HG03280 (cell line): ENCODE measurements around the gene THSD4.
"Not testable (repeated sequence)": the region's sequence is repeated elsewhere in the genome, so short reads cannot be mapped to it uniquely, and the experiment has no call there.

Source experiments
- ATAC-seq: cut with Tn5 transposase; IDR thresholded peaks from one replicate; pipeline ENCODE4 v1.9.1; 2021; ENCODE audit warnings: mild to moderate bottlenecking, moderate library complexity; ENCODE audit not compliant: unreplicated experiment

THSD4 gene

DNA sequence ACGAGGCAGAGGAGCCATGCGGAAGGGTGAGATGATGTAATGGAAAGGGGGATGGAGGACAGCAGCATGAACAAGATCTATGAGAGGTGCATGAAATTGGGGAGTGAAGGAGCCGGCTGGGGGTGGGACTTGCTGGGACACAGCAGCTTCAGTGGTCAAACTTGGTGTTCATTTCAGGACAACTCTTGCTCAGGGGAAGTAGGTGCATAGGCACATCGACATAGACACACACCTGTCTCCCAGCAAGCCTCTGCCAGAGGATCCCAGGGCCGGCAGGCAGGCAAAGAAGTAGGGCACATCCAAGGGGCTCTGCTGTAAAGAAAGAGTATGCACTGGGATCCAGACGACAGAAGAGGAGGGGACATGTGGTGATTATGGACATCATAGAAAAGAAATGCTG, 582.0 kb downstream of the THSD4 start:
- ATAC-seq = no peak

DNA sequence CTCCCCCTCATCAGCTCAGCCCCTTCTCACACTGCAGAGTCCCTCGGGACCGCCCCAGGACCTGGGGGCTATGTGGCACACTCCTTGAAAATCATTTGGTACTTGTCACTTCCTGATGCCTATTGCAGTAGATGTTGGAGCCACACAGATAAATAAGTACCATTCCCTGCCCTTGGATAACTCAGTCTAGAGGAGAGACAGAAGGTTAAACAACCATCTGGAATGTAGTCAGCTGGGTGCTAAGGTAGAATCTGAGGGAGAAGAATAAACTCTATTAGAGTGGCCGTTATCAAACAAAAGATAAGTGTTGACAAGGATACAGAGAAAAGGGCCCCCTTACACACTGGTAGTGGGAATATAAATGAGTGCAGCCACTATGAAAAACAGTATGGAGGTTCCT, 582.8 kb downstream of the THSD4 start:
- no peak for ATAC-seq

DNA sequence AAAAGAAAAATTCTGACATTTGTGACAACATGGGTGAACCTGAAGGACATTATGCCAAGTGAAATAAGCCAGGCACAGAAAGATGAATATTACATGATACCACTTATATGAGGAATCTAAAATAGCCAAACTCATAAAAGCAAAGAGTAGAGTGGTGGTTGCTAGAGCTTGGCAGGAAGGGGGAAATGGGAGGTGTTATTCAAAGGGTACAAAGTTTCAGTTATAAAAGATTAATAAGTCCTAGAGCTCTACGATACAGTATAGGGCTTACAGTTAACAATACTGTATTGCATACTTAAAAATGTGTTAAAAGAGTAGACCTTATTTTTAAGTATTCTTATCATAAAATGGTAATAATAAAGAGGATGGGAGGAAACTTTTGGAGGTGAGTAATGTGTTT, 583.5 kb downstream of the THSD4 start:
- ATAC-seq = no peak

DNA sequence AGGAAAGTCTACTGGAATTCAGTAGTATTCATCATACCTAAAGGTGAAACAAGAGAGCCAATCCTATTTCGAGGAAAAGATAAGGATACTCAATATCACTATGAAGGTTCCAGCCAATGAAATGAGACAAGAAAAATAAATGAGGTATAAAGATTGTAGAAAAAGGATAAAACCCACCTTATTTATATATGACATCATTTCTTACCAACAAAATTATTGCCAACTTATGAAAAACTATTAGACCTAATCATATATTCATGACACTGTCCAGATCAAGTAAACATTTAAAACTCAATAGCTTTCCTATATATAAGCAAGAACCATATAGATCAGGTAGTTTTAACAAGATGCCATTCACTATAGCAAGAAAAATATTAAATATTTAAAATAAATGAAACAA, 584.7 kb downstream of the THSD4 start:
- no peak for ATAC-seq

DNA sequence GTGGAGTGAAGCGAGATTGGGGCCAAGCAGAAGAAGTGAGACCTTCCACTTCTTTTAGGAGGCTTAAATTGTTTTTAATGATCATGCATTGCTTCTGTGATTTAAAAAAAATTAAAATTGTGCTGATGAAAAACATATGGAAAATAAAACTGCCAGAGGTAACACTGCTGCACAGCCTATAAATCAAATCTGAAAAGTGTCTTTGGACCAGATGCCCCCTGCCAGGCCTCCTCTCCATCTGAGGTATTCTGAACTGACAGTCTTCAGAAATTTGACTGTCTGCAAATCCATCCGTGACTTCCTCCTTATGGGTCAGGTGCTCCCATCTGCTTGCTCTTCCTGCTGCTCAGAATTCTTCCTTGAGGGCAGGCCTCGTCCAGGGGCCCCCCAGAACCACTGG, 586.5 kb downstream of the THSD4 start:
- ATAC-seq = no peak

DNA sequence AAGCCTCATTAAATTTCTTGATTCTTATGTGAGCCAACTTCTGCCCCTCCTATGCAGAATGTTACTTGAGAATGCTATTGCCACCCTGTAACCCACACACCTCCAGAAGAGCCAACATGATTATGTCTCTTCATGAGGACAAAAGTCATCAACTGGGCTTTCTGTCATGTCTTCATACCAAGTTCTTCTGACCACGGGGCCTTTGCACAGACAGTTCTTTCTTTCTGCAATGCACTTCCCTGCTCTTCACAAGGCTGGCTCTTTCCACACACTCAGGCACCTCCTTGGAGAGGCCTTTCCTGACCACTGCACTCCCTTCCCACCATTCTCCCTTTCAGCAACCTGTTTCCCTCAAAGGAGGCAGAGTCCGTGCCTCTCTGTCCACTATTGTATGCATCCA, 587.2 kb downstream of the THSD4 start:
- no peak for ATAC-seq

DNA sequence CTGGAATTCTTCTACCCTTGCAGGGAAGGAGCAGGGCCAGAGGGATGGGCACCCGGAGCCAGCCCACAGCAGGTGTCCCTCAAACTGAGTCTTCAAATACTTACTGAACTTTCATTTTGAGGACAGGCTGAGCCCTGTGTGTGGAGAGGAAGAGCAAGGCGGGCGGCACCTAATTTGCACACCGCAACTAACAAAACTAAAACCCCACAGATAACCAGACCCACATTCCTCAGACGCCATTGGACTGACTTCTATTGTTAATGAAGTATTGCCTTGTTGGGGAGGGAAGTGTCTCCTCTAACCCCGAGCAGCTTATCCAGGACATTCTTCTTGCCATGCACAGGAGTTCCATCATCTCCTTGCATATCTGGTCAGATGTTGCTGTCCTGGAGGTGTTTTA, 589.9 kb downstream of the THSD4 start:
- no peak for ATAC-seq

DNA sequence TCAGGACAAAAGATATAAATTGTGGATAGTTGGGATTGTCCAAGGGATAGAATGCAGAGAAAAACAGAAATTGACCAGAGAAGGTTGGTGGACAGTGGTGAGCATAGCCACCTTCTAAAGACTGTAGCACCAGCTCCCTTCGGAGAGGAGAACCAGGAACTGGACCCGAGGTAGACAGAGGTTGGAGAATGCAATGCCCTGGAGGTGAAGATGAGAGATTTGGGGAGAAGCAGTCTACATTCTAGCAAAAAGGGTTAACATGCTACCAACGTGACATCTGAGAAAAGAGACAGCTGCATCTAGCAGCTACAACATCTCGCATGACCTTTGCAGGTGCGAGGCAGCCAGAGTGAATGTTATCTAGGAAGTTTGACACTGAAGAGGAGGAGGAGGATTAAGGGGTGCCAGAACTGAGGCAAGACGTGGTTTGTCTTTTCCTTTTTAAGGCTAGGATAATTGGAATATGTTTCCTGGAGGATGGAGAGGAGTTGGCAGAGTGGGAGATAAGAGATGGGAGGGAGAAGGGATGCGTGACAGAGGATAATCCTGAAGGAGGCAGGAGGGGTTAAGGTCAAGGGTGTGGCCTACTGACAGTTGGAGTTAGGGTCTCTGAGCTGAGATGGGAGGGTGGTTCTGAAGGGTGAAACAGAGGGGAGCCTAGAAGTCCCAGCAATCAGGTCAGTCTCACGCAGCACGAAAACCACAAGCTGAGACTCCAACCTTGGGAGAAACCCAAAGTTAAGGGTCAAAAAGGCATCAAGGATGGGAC, 591.4 kb downstream of the THSD4 start:
- no peak for ATAC-seq

DNA sequence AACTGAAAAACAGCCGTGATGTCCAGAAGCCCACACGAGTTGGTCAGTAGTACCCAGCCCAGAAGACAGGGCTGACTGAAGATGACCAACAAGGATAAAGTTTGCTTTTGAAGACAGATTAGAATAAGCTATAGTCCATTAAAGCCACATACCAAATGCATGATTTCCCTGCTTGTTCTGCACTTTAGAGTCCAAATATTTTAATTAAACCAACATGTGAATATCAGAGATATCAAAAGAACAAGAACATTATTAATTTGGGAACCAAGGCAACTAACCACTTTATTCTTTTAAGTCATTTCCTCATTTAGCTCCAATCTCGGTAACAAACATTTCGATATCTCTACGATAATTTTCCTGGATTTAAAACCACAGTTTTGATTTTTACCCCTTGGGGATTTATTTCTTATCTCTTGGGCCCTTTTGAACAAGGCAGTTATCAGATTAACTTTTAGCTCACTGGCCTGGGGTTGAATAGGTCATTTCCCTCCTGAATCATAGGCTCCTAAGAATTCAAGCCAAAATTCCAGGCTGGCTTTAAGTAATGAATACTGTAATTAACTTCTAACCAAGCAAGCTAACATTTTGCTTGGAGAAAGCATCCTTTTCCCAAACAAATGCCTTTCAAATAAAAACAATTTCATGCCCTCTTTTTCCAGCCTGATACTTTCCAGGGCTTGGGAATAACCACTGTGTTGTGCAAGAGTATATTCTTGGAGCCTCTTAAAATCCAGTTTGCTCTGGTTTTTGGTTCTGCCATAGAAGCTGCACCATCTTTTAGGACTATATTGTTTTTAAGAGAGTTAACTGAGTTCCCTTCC, 592.2 kb downstream of the THSD4 start:
- no peak for ATAC-seq

DNA sequence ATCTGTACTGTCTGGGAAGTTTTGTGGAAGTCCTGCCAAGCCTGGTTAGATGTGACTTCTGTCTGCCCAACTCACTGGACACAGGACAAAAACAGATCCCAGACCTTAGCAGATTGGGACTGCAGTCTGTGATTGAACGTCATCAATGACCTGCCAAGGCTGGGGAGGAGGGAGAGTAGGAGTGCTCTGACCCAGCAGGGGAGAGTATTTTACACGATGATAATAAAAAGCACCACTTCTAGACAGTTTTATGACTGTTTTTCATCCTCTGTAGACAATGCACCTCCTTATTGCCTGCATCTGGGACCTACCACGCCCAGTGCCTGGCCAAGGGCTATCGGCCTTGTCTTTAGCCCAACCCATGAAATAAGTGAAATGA, 592.8 kb downstream of the THSD4 start:
- ATAC-seq = no peak

DNA sequence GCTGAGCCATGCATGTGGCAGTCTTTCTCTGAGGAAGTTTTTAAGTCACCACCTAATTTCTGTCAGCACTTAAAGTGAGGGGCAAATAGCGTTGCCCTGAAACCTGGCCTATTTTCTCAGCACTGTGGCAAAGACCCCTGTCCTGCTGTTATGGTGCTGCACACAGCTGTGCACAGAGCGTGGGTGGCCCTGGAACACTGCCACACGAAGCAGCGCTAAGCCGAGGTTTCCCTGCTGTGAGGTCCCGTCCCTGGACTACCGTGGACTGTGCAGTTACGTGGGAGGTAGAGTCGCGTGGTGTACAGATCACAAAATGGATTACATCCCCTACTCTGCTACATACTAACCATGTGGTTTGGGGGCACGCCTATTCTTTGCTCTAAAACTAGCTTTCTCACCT, 593.5 kb downstream of the THSD4 start:
- no peak for ATAC-seq

DNA sequence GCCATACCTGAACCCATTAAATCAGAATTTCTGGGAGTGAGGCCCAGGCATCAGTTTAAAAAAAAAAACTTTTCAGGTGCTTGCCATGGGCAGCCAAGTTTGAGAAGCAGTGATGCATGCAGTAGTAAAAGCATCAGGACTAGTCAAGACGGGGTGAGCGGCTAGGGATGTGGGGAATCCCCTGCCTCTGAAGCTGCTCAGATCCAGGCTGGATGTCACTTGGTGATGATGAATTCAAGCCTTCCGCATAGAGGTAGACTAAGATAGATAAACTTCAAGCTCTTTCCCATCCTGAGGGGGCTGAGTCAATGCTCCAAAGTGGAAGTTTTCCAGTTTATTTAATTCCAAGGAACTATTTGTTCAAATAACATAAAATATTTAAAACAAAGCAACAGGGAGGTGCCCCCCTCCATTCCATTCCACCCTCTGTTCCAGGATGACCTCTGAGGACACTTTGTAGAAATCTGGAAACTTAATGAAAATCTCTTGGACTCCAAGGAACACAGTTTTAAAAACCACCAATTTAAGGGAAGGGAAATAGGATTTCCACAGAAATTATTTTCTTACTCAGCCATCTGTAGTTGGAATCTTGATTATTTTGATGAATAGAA, 594.6 kb downstream of the THSD4 start:
- no peak for ATAC-seq

DNA sequence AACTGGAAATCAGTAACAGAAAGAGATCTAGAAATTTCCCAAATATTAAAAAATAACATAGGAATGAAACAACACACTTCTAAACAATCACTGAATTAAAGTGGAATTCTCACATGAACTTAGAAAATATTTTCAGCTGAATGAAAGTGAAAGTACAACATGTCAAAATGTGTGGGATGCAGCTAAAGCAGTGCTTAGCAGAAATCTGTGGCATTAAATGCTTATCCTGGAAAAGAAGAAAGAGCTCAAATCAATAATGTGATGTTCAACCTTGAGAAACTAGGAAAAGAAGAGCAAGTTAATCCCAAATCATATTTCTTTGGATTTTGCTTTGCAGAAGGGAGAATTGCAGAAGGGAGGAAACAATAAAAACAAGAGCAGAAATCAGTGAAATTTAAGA, 596.9 kb downstream of the THSD4 start:
- no peak for ATAC-seq

DNA sequence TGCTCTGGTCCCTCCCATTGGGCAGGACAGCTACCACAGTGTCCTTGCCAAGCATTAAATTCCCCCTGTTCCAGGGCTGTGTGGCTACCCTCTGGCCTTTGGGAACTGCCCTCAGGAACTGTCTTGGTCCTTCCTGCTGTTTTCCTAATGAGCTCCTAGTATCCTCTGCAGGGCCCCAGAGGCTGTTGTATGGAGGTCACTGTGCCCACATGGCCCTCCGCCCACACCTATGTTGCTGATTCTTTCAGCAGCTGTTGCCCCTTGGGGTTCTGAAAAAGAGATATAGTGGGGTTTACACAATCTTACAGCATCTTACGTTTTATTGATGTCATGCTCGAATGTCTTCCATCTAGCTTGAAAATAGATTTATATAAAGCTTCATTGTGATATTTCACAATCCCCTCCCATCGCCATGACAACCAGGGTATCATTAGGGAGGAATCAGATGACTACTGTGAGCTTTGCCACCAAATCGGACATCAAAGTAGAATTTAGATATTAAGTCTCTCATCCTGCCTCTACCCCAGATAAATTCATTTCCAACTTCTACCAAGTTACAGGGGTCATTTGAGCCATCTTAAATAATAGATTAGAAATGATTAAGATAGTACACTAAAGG, 598.0 kb downstream of the THSD4 start:
- no peak for ATAC-seq

DNA sequence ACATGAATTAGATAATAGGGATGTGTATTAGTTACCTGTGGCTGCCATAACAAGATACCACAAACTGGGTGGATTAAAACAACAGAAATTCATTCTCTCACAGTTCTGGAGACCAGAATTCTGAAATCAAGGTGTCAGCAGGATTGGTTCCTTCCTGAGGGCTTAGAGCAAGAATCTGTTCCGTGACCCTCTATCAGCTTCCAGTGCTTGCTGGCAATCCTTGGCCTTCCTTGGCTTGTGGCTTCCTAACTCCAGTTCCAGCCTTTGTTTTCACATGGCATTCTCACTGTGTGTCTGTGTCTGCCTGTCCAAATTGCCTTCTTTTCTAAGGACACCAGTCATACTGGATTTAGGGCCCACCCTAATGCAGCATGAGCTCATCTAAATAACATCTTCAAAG, 600.6 kb downstream of the THSD4 start:
- ATAC-seq = no peak

DNA sequence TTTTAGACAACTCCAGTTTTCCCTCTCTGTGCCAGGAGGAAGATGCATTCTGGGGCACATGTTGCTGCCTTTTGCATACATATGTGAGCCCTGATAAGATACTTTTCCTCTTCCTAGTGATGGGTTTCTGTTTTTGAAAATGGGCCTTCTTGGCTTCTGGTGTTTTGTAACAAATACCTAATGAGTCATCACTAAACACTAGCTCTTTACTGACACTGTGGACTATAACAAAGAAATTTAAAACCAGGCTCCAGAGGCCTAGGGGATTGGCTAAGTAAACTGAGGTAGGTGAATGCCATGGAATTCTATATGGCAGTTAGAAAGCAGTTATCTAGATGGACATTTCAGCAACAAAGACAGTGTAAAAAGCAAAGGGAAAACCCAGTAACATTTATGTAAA, 601.7 kb downstream of the THSD4 start:
- ATAC-seq = no peak

DNA sequence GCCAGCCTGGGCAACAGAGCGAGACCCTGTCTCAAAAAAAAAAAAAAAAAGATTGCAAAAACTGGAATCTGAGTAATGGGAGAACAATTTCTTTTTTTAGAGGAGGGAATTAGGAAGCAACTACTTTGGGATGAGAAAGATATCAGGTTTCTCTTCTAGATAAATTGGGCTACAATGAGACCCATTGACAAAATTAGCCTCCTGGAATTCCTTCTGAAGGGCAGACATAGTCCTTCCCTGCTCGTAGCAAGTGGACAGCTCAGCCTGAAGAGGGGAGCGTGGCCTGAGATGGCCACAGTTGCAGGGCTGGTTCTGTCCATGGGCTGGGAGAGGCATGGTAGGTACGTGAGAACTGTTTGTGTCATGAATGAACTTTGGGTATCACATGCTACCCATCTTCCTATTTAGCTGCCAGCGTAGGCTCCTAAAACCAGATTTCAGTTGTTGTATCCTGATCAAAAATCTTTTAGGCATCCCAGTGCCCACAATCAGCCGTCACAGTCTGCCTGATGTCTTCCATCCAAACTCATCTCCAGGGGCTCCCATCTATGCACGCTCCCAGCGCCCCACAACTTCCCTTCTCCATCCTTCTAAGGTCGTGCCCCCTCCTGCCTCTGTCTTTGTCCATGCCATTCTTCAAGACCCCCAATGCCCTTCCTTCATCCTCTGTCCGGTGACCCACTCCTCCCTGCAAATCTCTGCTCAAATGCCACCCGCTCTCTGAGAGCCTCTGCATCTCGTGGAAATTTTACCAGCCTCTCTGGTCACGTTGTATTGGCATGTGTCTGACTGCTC, 603.0 kb downstream of the THSD4 start:
- ATAC-seq = no peak

DNA sequence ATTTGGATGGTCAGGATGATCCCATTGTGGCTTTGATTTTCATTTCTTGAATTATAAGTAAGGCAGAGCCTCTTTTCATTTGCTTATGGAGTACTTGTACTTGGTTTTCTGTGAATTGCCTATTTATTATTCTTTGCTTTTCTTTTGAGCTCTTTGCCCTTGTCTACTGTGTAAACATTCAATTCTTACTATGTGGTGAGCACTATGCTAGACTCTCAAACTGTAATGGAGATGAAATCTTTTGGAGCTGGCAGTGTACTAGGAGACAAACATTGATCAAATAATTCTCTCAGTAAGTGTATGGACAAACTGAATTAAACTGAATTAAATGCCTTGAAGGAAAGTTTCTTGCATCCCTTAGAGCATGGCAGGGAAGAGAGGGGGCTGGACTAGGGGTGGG, 608.1 kb downstream of the THSD4 start:
- no peak for ATAC-seq

DNA sequence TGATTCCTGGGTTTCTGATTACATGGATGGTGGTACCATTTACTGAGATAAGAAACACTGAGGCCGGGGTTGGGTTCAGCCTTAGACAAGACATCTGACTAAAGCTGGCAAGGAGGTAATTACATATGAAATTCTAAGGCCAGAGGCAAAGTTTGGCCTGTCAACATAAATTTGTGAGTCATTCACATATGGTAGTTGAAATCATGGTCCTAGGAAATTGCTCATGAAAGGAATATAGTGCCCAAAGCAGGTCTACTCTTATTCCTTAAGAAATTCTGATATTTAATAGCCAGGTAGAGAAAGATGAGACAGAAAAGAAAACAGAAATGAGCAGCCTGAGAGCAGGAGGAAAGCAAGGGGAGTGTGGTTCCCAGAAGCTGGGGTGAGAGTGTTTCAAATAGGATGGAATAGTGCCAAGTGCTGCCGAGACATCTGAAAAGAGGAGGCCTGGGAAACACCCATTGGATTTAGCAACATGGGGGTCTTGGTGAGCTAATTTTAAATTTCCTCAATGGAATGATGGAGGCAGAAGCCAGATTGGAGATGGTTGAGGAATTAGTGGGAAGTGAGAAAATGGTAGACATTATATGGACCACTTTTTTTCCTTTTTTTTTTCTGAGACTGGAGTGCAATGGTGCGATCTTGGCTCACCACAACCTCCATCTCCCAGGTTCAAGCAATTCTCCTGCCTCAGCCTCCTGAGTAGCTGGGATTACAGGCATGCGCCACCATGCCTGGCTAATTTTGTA, 610.1 kb downstream of the THSD4 start:
- not testable (repeated sequence) for ATAC-seq

DNA sequence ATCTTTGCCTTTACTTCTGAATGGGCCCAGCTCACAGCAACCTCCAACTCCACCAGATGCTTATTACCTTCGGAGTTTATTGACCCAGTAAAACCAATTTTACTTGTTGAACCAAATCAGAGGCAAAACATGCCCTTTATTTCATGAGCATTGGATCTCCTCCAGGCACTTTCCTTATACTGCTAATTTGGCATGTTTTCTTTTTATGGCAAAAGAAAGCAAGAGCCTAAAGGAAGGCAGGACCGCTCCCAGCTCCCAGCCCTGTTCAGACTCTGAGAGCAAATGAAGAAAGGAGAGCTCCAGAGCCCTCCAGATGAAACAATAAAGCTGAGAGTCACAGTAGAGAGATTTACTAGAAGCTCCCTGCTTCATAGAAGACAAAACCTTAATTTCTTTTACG, 613.6 kb downstream of the THSD4 start:
- ATAC-seq = no peak
